GM19372 (cell line): ENCODE results near the gene GAREM2.

ENCODE experiments used
- ATAC-seq: cut with Tn5 transposase; IDR thresholded peaks from one replicate; pipeline ENCODE4 v1.9.1; 2021; ENCODE audit warnings: mild to moderate bottlenecking, low read depth, moderate library complexity; ENCODE audit not compliant: unreplicated experiment

The GAREM2 gene

DNA sequence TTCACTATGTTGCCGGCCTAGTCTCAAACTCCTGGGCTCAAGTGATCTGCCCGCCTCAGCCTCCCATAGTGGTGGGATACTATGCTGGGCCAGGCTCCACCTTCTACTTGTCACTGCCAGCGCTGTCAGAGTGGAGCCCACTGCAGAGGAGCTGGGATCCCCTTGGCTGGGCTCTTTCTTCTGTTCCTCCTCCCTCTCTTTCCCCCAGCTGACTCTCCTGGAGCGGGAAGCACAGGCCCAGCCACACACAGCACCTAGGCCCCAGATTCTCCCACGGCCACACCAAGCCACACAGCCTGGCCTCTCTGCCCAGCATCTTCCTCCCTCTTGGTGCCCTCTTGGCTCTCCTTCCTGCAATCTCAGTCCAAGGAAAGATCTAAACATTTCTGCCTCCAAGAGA, 3.7 kb upstream of the GAREM2 start:
- ATAC-seq = no peak

DNA sequence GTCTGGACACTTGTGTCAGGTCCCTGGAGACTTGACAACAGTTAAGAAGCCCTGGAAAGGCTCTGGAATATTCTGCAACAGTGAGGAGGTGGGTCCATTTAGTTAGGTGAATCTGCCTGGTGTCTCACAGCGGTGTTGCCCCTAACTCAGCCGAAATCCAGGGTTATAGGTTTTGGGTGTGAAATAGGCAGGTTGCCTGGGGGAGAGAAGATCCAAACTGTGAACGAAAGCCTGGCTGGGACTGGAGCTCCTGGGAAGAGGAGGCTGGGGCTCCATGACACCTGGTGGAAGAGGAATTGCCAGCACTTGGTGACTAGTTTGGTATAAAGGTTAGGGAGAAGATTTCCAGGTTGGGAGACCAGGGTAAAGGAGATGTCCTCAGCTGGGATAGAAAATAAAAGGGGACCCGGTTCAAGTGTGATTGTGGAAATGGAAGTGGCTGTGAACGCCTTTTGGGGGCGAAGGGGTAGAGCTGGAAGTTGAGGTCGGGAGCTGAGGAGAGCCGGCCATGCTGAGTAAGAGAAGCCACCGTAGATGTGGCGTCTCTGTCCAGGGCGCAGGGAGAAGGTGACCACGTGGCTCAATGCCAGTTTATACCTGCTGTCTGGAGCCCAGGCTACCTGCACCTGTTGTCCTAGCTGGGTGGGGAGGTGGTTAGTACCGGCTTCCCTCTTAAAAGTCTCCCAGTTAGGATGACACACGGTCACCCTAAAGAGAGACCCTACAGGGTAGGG, 3.0 kb upstream of the GAREM2 start:
- no peak for ATAC-seq

- no peak for ATAC-seq
Measured at GRCh38 chr2:26170795-26171194, 2.1 kb upstream of the GAREM2 start.

- ATAC-seq = no peak
Measured at GRCh38 chr2:26172189-26172870, 558 bp upstream of the GAREM2 start.

GRCh38 chr2:26173776-26174482, 1.0 kb downstream of the GAREM2 start:
- no peak for ATAC-seq

DNA sequence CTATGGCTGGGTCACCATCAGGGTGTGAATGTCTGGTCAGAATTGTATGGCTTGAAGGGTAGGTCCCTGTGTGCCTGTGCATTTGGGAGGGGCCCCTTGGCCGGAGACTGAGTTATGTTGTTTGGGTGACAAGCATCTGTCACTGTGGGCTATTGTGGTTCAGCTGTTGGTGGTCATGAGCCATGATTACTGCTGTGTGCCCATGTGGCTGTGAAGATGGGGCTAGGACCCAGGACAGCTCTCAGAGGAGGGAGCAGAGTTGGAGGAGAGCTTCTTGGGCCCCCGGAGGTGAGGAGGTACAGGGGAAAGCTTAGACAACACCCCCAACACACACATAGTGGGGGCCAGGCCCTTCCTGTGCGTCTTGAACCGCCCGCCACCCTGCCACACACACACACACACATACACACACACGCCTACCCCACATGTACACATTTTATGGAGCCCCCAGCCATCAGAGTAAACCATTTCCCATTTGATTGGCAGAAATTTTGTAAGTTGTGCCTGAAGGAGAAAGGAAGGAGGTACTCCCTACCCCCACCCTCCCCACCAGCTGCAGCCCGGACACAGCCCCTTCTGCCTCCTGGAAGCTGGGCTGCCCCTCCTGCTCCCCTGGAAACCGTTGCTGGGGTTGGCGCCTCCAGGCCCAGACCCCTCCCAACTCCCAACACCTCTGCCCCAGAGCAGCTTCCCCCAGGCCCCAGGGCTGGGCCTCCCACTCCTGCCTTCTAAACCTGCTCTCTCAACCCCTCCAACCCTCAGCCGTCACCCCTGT, 2.0 kb downstream of the GAREM2 start:
- no peak for ATAC-seq

GRCh38 chr2:26175466-26176278, 2.8 kb downstream of the GAREM2 start:
- no peak for ATAC-seq

- ATAC-seq = no peak
Measured at GRCh38 chr2:26176279-26176615, 3.4 kb downstream of the GAREM2 start.

- ATAC-seq = no peak
Measured at GRCh38 chr2:26177122-26177521, 4.2 kb downstream of the GAREM2 start.

DNA sequence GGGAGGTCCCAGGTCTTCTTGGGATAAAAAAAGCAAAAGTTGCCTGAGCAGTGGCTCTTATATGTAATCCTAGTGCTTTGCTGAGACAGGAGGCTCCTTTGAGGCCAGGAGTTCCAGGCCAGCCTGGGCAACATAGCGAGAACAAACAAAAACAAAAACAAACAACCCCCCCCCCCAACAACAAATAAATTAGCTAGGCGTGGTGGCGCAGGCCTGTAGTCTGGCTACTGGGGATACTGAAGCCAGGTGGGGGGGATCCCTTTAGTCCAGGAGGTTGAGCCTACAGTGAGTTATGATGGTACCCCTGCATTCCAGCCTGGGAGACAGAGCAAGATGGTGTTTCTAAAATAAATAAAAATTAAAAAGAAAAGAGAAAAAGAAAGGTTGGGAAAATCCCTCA, 5.4 kb downstream of the GAREM2 start:
- no peak for ATAC-seq

GRCh38 chr2:26178746-26179436, 6.0 kb downstream of the GAREM2 start:
- no peak for ATAC-seq

DNA sequence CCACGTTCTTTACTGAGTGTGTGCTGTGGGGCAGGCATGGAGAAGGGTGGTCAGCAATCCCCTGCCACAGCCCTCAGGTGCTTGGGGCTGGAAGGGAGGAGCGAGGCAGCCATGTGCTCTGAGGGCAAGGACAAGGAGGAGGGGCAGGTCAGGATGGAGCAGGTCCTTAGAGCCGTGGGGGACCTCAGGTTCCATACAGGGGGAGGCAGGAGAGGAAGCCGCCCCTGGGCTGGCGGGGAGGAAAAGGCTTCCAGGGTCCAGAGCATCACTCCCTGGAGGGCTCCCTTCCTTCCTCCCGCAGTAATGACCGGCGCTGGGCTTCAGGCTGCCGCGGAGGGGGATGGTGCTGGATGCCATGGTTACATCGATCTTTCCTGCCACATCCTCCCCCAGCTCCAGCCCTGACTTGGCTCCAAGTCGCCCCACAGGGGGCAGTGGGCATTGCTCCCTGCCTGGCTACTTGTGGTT, 6.6 kb downstream of the GAREM2 start:
- no peak for ATAC-seq

DNA sequence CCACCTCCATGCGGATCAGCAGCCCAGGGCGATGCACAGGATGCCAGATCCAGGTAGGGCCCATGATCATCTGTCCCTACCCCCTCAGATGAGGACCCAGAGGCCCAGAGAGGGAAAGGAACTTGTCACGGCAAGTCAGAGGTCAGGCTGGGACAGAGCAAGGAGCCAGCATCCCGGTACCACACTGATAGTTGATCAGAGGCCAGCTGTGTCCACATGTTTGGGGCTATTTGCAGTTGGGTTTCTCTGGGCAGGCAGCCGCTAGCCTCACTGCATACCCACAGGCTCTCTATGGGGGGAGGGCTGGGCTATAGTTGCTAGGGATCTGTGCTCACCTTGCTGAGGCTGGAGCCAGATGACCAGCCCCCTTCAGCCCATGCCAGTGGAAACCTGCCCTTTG, 9.6 kb downstream of the GAREM2 start:
- no peak for ATAC-seq

DNA sequence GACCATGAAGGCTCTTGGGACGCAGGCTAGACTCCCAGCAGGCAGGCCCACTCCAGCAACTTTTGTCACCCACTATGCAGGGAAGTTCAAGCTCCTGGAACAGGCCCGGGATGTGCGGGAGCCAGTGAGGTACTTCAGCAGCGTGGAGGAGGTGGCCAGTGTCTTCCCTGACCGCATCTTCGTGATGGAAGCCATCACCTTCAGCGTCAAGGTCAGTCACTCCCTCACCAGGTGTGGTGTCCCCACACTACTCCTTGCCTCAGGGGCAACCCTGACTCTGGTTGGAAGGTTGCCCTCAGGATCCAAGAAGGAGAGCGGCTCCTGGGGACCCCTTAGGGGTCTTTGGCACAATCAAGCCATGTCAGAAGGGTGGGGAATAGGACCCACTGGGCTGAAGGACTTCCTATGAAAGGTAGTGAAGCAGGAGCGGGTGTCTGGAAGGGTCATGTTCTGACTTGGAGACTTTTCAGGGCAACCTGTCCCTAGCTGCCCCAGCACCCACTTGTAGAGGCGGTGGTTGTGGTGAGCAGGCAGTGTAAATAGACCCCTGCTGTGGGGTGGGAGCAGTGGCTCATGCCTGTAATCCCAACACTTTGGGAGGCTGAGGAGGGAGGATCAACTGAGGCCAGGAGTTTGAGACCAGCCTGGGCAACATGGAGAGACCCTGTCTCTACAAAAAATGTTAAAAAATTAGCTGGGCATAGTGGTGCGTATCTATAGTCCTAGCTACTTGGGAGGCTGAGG, 10.2 kb downstream of the GAREM2 start:
- ATAC-seq = no peak

GRCh38 chr2:26184121-26184520, 11.2 kb downstream of the GAREM2 start:
- ATAC-seq = no peak

- peak; percentile 86 for ATAC-seq
Measured at GRCh38 chr2:26184555-26185303, 11.8 kb downstream of the GAREM2 start.

DNA sequence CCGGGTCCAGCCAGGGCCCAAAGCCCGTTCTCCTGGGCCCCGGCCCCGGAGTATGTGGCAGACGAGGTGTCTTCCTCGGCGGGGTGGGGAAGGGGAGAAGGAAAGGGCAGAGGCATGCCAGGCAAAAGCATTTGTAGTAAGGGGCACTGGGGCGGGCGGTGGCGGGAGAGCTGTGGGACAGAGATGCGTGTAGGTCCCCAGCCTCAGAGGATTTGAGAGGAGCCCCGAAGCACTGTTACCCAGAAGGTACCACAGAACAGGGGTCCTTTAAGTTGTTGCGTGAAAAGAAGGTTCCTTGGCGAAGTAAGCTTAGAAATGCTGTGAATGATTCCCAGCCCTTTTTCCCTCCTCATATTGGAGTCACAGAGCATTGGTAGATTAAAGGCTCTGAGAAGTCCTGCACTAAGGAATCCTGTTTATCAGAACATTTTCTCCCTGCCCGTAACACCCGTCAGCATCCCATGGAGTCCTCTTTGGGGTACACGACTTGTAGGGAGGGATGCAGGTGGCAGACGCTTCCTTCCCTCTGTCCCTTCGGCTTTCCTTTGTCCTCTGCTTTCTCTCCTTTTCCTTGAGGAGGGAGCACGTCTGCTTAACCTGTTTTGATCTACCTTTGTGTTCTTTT, 12.5 kb downstream of the GAREM2 start:
- ATAC-seq = no peak
